ENCODE results near the gene ZFY. TPM values are rescaled to one million over a fixed set of nuclear protein-coding genes. Genes with fewer than 3 reads are reported as not detected.

Gene ZFY
- total and polyA plus RNA-seq, 7 donors, result 0.16 to 34.6 (median 3.5) TPM; not detected in 2

GRCh38 chrY:3021176-3021575, 86.0 kb downstream of the ZFY start:
- Histone ChIP-seq H3K27me3 (no peaks in the 10 kb centered on the region), H3K4me3 (no peak overlapping the region), H3K27ac (no peak overlapping the region), H3K4me1 (peaks cover 0 to 12% (median 0%) of the 10 kb centered on the region in 4 donors), H3K9me3 (no peaks in the 10 kb centered on the region), H3K36me3 (no peaks in the 10 kb centered on the region)
- no peak for DNase-seq
- TF ChIP-seq POLR2AphosphoS5 (IDR thresholded peaks at IDR 0.05), result no peak
- TF ChIP-seq EP300 (IDR thresholded peaks at IDR 0.05), result no peak
- TF ChIP-seq CTCF (IDR thresholded peaks at IDR 0.05), result no peak
- TF ChIP-seq POLR2A (IDR thresholded peaks at IDR 0.05), result no peak
- 76 to 87% methylated on average over 2 of the region's 2 CpGs for WGBS, 2 donors
- intact Hi-C loops (cut with DNase I), result no loop called here

GRCh38 chrY:3023606-3024005, 88.4 kb downstream of the ZFY start:
- DNase-seq, result no peak
- Histone ChIP-seq H3K9me3 (no peaks in the 10 kb centered on the region), H3K27ac (peak overlapping the region in 2 of 4 donors; percentile 12 to 47), H3K36me3 (no peaks in the 10 kb centered on the region), H3K4me1 (peaks cover 0 to 7% (median 0%) of the 10 kb centered on the region in 4 donors), H3K27me3 (no peaks in the 10 kb centered on the region), H3K4me3 (no peak overlapping the region)
- WGBS, 2 donors, result 18 to 69% methylated on average over 2 of the region's 2 CpGs
- intact Hi-C loops (cut with DNase I), result no loop called here
- TF ChIP-seq POLR2AphosphoS5 (IDR thresholded peaks at IDR 0.05) (no peak), CTCF (IDR thresholded peaks at IDR 0.05) (no peak), EP300 (IDR thresholded peaks at IDR 0.05) (no peak), POLR2A (IDR thresholded peaks at IDR 0.05) (no peak)

- Histone ChIP-seq H3K9me3 (no peaks in the 10 kb centered on the region), H3K4me3 (no peak overlapping the region), H3K4me1 (peaks cover 0 to 7% (median 0%) of the 10 kb centered on the region in 4 donors), H3K27ac (no peak overlapping the region), H3K36me3 (no peaks in the 10 kb centered on the region), H3K27me3 (no peaks in the 10 kb centered on the region)
- WGBS, 2 donors, result 79 to 93% methylated on average over 1 of the region's 1 CpG
- TF ChIP-seq POLR2AphosphoS5 (IDR thresholded peaks at IDR 0.05) (no peak), POLR2A (IDR thresholded peaks at IDR 0.05) (no peak), CTCF (IDR thresholded peaks at IDR 0.05) (no peak), EP300 (IDR thresholded peaks at IDR 0.05) (no peak)
- intact Hi-C loops (cut with DNase I), result no loop called here
- DNase-seq, result no peak
Observed at GRCh38 chrY:3025357-3025756, 90.2 kb downstream of the ZFY start.

Small RNA genes lying within 50 kb of the gene (small RNA-seq; reads per million reads assigned to genes)
- 0 reads per million in 3 donors for gene EEF1A1P41

Other genes starting within 250 kb of the ZFY start
- not detected for gene SRY, start 147.7 kb upstream of the ZFY start, total RNA-seq
- gene SRY, start 147.7 kb upstream of the ZFY start, polyA plus RNA-seq, result not detected
- gene RPS4Y1, start 93.8 kb upstream of the ZFY start, total RNA-seq, result 100 to 1,000 TPM in 2 of 4 donors, under 1 TPM in 2; 0.33 to 367 (median 147) TPM
- 100 to 1,000 TPM in 2 of 3 donors, 1 to 10 TPM in 1; 1.8 to 366 (median 260) TPM for gene RPS4Y1, start 93.8 kb upstream of the ZFY start, polyA plus RNA-seq